ENCODE data around the gene DIAPH1. TPM values are rescaled to one million over a fixed set of nuclear protein-coding genes. Genes with fewer than 3 reads are reported as not detected.

DIAPH1 gene
- total and polyA plus RNA-seq, 11 donors = 29.9 to 137 (median 61.5) TPM

- Histone ChIP-seq H3K4me3 (peak overlapping the region in 1 of 12 donors; percentile 25), H3K27ac (peak overlapping the region in 11 of 12 donors; percentile 48 to 92 (median 67)), H3K4me1 (peaks cover 0 to 84% (median 40%) of the 10 kb centered on the region in 12 donors), H3K27me3 (no peaks in the 10 kb centered on the region), H3K9me3 (no peaks in the 10 kb centered on the region), H3K36me3 (no peaks in the 10 kb centered on the region)
- DNase-seq (peak in 4 of 5 donors; percentile 46 to 64 (median 62)), ATAC-seq (peak; percentile 70 to 88 (median 79))
- intact Hi-C loops (cut with DNase I) = no loop called here
- no peak for TF ChIP-seq CTCF (IDR thresholded peaks at IDR 0.05)
- TF ChIP-seq POLR2A (IDR thresholded peaks at IDR 0.05) = peak in 1 of 2 donors; percentile 18
- WGBS, 4 donors = 42 to 59% (median 50%) methylated on average over 6 of the region's 6 CpGs
Observed at GRCh38 chr5:141605523-141606277, 13.1 kb downstream of the DIAPH1 start.

- H3K9me3 ChIP-seq = no peaks in the 10 kb centered on the region
- H3K4me1 ChIP-seq = peaks cover 0 to 92% (median 52%) of the 10 kb centered on the region in 12 donors
- DNase-seq = peak in 4 of 5 donors; percentile 46 to 76 (median 58)
- H3K4me3 ChIP-seq = peak overlapping the region in 2 of 12 donors; percentile 1 to 2
- WGBS, 4 donors = 49 to 58% (median 52%) methylated on average over 6 of the region's 6 CpGs
- peak overlapping the region in 11 of 12 donors; percentile 46 to 92 (median 67) for H3K27ac ChIP-seq
- intact Hi-C loops (cut with DNase I) = loop anchor here in 1 of 10 donors (2.0 kb wide), 1 partner anchor 13 kb away; no protein-coding TSS in a partner anchor
- peak; percentile 82 to 95 (median 91) for ATAC-seq
- H3K27me3 ChIP-seq = no peaks in the 10 kb centered on the region
- H3K36me3 ChIP-seq = no peaks in the 10 kb centered on the region
- TF ChIP-seq POLR2A (IDR thresholded peaks at IDR 0.05) (peak in 1 of 2 donors; percentile 25), CTCF (IDR thresholded peaks at IDR 0.05) (no peak)
Observed at GRCh38 chr5:141603923-141604717, 14.7 kb downstream of the DIAPH1 start.

GRCh38 chr5:141602606-141603005, 16.2 kb downstream of the DIAPH1 start:
- no peak overlapping the region for H3K4me3 ChIP-seq
- H3K27me3 ChIP-seq = no peaks in the 10 kb centered on the region
- H3K9me3 ChIP-seq = peaks cover 0 to 2% (median 0%) of the 10 kb centered on the region in 12 donors
- DNase-seq (no peak), ATAC-seq (no peak)
- 80 to 97% (median 95%) methylated on average over 1 of the region's 1 CpG for WGBS, 4 donors
- peaks cover 0 to 93% (median 56%) of the 10 kb centered on the region in 12 donors for H3K4me1 ChIP-seq
- H3K27ac ChIP-seq = peak overlapping the region in 7 of 12 donors; percentile 46 to 92 (median 68)
- intact Hi-C loops (cut with DNase I) = loop anchor here in 1 of 10 donors (2.0 kb wide), 1 partner anchor 14 kb away; no protein-coding TSS in a partner anchor
- no peaks in the 10 kb centered on the region for H3K36me3 ChIP-seq
- TF ChIP-seq CTCF (IDR thresholded peaks at IDR 0.05) = no peak
- TF ChIP-seq POLR2A (IDR thresholded peaks at IDR 0.05) = no peak
